Pancreas (tissue), 10 donors: ENCODE results near the gene RAC2. TPM values are rescaled to one million over a fixed set of nuclear protein-coding genes. Genes with fewer than 3 reads are reported as not detected.

Experiments
- ATAC-seq, 4 donors: fragments of 200-7000 bp; cut with Tn5 transposase; one replicate each; pipeline versions ENCODE4 v1.8.0 to v1.9.1; 2020; ENCODE audit warnings: mild to moderate bottlenecking in 4 of 4, moderate library complexity in 4 of 4
- DNase-seq, 6 donors: peaks; one replicate each; pipeline ENCODE4 v3.0.0-alpha.2; 2020
- FAIRE-seq: peaks from 2 replicates; lab custom pipeline; 2012; peaks lifted over from hg19 to GRCh38; lab: Jason Lieb, UNC
- H3K27ac ChIP-seq, 4 donors: fragments of 200-600 bp; sonication (generic); 1 replicate in 3 of 4; 2 replicates in 1 of 4; pipeline versions ENCODE4 v1.5.0 to v1.8.0; 2020
- H3K27me3 ChIP-seq, 4 donors: fragments of 200-600 bp; one replicate each; pipeline ENCODE4 v1.8.0; 2021
- H3K36me3 ChIP-seq, 3 donors: fragments of 200-600 bp; sonication (generic) in 1 of 3; one replicate each; pipeline versions ENCODE4 v1.5.0 to v1.8.0; 2020 to 2021
- H3K4me1 ChIP-seq, 3 donors: fragments of 200-600 bp; one replicate each; pipeline ENCODE4 v1.8.0; 2021
- H3K4me3 ChIP-seq, 4 donors: fragments of 200-600 bp; sonication (generic) in 2 of 4; one replicate each; pipeline versions ENCODE4 v1.5.0 to v1.8.0; 2020 to 2021
- H3K9me3 ChIP-seq, 4 donors: fragments of 200-600 bp; one replicate each; pipeline ENCODE4 v1.8.0; 2021
- WGBS, 2 donors: extraction: QIAGEN DNeasy Blood & Tissue Kit; methylation state at CpG; one replicate each; pipeline ENCODE4 v1.1.7; 2013; 5-methylcytosine and 5-hydroxymethylcytosine counted together
- intact Hi-C, 3 donors: fragments of 100-400 bp; cut with DNase I; formaldehyde crosslinking; loops; one replicate each; pipeline versions ENCODE4 v1.11.1 to v1.14.2; 2022
- polyA plus RNA-seq, 2 donors: library from polyadenylated mRNA; stranded (reverse); fragments of 200-250 nt; gene quantifications; one replicate each; pipeline ENCODE4 v1.2.3, GENCODE V29; 2013
- total RNA-seq, 6 donors: library from RNA; stranded (reverse); fragmentation: NEBNext Ultra II Directional in 4 of 6; extraction: Animal tissue kit (Norgen Biotek cat#: 25700) in 4 of 6; gene quantifications; one replicate each; pipeline versions ENCODE4 v1.2.1 to v1.2.4, GENCODE V29; 2021 to 2023
- TF ChIP-seq, protein P1 (sequence below), 4 donors: fragments of 200-600 bp; sonication (generic) in 3 of 4; IDR thresholded peaks; one replicate each; pipeline versions ENCODE4 v1.5.0 to v1.8.0; 2021; ENCODE audit warnings: antibody characterized with exemption in 4 of 4
- donor health status: healthy with polysubstance abuse.
- donor health status: DM: no; HTN: no; CAD: no; lungs with moderate emphysema.
- donor health status: DM: no; HTN: no; CAD: no.
- donor health status: control.
- donor health status: control.
- donor health status: Bipolar disorder and iron deficiency.
- donor health status: DM: yes; HTN: yes; CAD: no.
- donor health status: DM: no; HTN: no; CAD: no.
- donor health status: DM: no; HTN: no; CAD: no.
- donor health status: DM: yes; HTN: yes; CAD: no.

Gene RAC2
- total and polyA plus RNA-seq, 8 donors, result 0.91 to 12.8 (median 3.0) TPM

DNA sequence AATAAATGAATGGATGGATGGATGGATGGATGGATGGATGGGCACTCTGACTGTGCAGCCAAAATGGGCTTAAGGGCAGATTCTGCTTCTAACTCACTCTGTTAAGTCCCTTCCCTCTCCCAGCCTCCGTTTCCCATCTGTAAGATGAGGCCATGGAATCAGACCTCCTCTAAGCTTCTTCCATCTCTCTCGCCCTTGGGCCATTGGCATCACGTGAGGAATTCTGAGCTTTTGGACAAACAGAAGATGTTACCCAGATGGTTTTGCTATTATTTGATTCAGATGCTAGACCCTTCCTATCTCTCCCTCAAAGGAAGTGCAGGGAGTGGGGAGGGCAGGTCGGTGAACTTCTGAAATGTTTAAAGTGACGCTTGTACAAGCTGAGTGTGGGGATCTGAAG, 34.2 kb upstream of the RAC2 start:
- DNase-seq (no peak), FAIRE-seq (no peak), ATAC-seq (no peak)
- TF ChIP-seq, protein P1, sequence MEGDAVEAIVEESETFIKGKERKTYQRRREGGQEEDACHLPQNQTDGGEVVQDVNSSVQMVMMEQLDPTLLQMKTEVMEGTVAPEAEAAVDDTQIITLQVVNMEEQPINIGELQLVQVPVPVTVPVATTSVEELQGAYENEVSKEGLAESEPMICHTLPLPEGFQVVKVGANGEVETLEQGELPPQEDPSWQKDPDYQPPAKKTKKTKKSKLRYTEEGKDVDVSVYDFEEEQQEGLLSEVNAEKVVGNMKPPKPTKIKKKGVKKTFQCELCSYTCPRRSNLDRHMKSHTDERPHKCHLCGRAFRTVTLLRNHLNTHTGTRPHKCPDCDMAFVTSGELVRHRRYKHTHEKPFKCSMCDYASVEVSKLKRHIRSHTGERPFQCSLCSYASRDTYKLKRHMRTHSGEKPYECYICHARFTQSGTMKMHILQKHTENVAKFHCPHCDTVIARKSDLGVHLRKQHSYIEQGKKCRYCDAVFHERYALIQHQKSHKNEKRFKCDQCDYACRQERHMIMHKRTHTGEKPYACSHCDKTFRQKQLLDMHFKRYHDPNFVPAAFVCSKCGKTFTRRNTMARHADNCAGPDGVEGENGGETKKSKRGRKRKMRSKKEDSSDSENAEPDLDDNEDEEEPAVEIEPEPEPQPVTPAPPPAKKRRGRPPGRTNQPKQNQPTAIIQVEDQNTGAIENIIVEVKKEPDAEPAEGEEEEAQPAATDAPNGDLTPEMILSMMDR (IDR thresholded peaks at IDR 0.05), result no peak
- 49 to 56% methylated on average over 5 of the region's 5 CpGs for whole genome bisulfite sequencing, 2 donors
- no peak overlapping the region for H3K27ac ChIP-seq
- H3K36me3 ChIP-seq, result no peaks in the 10 kb centered on the region
- H3K27me3 ChIP-seq, result peaks cover 0 to 6% (median 0%) of the 10 kb centered on the region in 4 donors
- H3K4me1 ChIP-seq, result no peaks in the 10 kb centered on the region
- H3K9me3 ChIP-seq, result no peaks in the 10 kb centered on the region
- H3K4me3 ChIP-seq, result no peak overlapping the region
- intact Hi-C loops, result no loop called here

DNA sequence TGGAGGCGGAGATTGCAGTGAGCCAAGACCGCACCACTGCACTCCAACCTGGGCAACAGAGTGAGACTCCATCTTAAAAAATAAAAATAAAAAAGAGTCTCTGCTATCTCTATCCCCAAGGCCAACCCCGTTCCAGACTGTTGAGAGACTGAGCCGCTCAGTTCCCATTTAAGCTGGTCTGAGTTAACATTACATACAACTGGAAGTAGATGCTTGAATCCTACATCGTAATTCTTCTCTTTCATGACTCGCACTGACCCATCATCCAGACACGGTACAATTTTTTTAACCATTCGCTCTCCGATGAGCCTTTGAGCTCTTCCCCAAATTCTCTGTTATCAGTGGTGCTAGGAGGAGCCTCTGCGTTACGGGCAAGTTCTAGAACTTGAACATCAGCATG, 33.3 kb upstream of the RAC2 start:
- Histone ChIP-seq H3K27me3 (peaks cover 0 to 6% (median 0%) of the 10 kb centered on the region in 4 donors), H3K36me3 (no peaks in the 10 kb centered on the region), H3K4me1 (no peaks in the 10 kb centered on the region), H3K9me3 (no peaks in the 10 kb centered on the region), H3K27ac (no peak overlapping the region), H3K4me3 (no peak overlapping the region)
- DNase-seq (no peak), FAIRE-seq (no peak), ATAC-seq (no peak)
- WGBS, 2 donors, result 75 to 79% methylated on average over 11 of the region's 11 CpGs
- TF ChIP-seq, protein P1 (IDR thresholded peaks at IDR 0.05), result no peak
- intact Hi-C loops, result no loop called here

DNA sequence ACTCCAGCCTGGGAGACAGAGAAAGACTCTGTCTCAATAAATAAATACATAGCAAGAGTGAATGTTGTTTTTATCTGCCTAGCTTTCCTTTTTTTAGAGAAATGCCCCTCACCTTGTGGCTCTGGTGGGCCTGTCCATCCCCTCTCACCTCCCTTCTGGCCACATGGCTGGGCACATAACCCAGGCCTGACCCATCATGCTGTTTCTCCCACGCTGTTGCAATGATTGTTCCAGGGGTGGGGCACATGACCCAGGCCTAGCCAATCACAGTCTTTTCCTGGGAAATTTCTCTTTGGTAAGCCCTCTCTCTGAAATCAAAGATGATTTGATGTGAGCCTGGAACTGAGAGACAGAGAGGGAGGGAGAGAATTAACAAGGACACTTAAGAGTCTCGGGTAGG, 32.7 kb upstream of the RAC2 start:
- TF ChIP-seq, protein P1 (IDR thresholded peaks at IDR 0.05), result no peak
- intact Hi-C loops, result no loop called here
- Histone ChIP-seq H3K36me3 (no peaks in the 10 kb centered on the region), H3K4me1 (no peaks in the 10 kb centered on the region), H3K9me3 (no peaks in the 10 kb centered on the region), H3K27me3 (peaks cover 0 to 6% (median 0%) of the 10 kb centered on the region in 4 donors), H3K27ac (no peak overlapping the region), H3K4me3 (no peak overlapping the region)
- 67 to 74% methylated on average over 2 of the region's 2 CpGs for WGBS, 2 donors
- DNase-seq (no peak), ATAC-seq (no peak), FAIRE-seq (no peak)

DNA sequence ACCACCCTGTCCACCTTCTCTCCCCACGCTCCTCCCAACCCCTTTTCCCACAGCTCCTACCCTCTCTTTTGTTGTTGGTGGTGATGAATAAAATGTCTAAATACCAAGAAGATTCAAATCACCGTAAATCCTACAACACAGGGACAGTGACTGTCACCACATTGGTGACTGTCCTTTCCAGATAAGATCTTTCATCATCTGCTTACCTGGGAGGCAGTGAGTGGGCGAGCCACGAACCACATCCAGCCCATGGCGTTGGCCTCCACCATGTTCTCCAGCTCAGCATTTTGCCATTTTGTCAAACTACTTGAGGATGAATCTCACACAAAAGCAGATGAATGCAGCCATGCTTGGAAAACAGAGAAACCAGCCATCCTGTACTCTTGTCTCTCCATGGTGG, 31.6 kb upstream of the RAC2 start:
- no peaks in the 10 kb centered on the region for H3K9me3 ChIP-seq
- FAIRE-seq, result no peak
- no peak for DNase-seq
- H3K36me3 ChIP-seq, result no peaks in the 10 kb centered on the region
- H3K27me3 ChIP-seq, result peaks cover 0 to 3% (median 0%) of the 10 kb centered on the region in 4 donors
- 60 to 76% methylated on average over 5 of the region's 5 CpGs for WGBS, 2 donors
- intact Hi-C loops, result no loop called here
- no peak overlapping the region for H3K4me3 ChIP-seq
- no peak overlapping the region for H3K27ac ChIP-seq
- TF ChIP-seq, protein P1 (IDR thresholded peaks at IDR 0.05), result no peak
- no peaks in the 10 kb centered on the region for H3K4me1 ChIP-seq
- no peak for ATAC-seq

DNA sequence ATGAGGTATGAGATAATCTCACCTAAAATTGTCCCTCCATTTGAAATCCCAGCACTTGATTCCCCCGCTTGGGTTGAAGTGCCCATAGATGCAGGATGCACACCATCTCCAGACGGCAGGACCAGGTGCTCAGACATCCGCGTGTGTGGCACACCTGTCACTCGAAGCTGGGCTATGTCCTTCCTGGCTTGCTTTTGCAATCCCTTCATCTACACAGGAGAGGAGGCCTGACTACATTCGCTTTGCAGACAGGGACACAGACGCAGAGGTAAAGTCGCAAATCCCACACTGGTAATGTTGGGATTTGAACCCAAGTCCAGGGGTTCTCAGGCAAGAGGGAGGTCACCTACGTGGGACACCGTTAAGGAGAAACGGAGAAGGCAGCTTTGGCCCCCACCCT, 31.1 kb upstream of the RAC2 start:
- 65 to 75% methylated on average over 11 of the region's 11 CpGs for WGBS, 2 donors
- H3K36me3 ChIP-seq, result no peaks in the 10 kb centered on the region
- intact Hi-C loops, result no loop called here
- FAIRE-seq (no peak), ATAC-seq (no peak), DNase-seq (no peak)
- TF ChIP-seq, protein P1 (IDR thresholded peaks at IDR 0.05), result no peak
- no peak overlapping the region for H3K4me3 ChIP-seq
- H3K9me3 ChIP-seq, result no peaks in the 10 kb centered on the region
- no peaks in the 10 kb centered on the region for H3K4me1 ChIP-seq
- H3K27me3 ChIP-seq, result peaks cover 0 to 3% (median 0%) of the 10 kb centered on the region in 4 donors
- H3K27ac ChIP-seq, result no peak overlapping the region
